Heart left ventricle (tissue), 16 donors: Measurements from ENCODE around the gene IVD. TPM values are rescaled to one million over a fixed set of nuclear protein-coding genes. Genes with fewer than 3 reads are reported as not detected.
A peak's percentile ranks its signal among the peaks of the same experiment; 100 is the strongest.

Experiments used
- ATAC-seq, 4 donors: fragments of 200-7000 bp; cut with Tn5 transposase; one replicate each; pipeline ENCODE4 v1.9.1; 2020 to 2022; ENCODE audit warnings: moderate library complexity in 4 of 4, mild to moderate bottlenecking in 3 of 4, moderate number of reproducible peaks in 1 of 4
- DNase-seq, 5 donors: peaks; one replicate each; pipeline ENCODE4 v3.0.0-alpha.2; 2020
- H3K27ac ChIP-seq, 12 donors: fragments of 200-600 bp; sonication (generic) in 4 of 12; one replicate each; pipeline versions ENCODE4 v1.5.0 to v1.8.0; 2016 to 2022; ENCODE audit warnings: mild to moderate bottlenecking in 2 of 12
- H3K27me3 ChIP-seq, 9 donors: fragments of 200-600 bp; sonication (generic) in 2 of 9; one replicate each; pipeline versions ENCODE4 v1.5.1 to v1.8.0; 2016 to 2022; ENCODE audit warnings: mild to moderate bottlenecking in 3 of 9
- H3K36me3 ChIP-seq, 9 donors: fragments of 200-600 bp; sonication (generic) in 2 of 9; one replicate each; pipeline versions ENCODE4 v1.5.0 to v1.8.0; 2018 to 2022; ENCODE audit warnings: mild to moderate bottlenecking in 2 of 9
- H3K4me1 ChIP-seq, 12 donors: fragments of 200-600 bp; sonication (generic) in 4 of 12; one replicate each; pipeline versions ENCODE4 v1.5.0 to v1.8.0; 2016 to 2022; ENCODE audit warnings: mild to moderate bottlenecking in 3 of 12
- H3K4me3 ChIP-seq, 12 donors: fragments of 200-600 bp; sonication (generic) in 4 of 12; one replicate each; pipeline versions ENCODE4 v1.5.0 to v1.8.0; 2017 to 2022; ENCODE audit warnings: mild to moderate bottlenecking in 9 of 12, moderate library complexity in 4 of 12
- H3K9me3 ChIP-seq, 12 donors: fragments of 200-600 bp; sonication (generic) in 4 of 12; one replicate each; pipeline versions ENCODE4 v1.5.0 to v1.8.0; 2016 to 2022; ENCODE audit warnings: mild to moderate bottlenecking in 1 of 12
- CTCF ChIP-seq, 12 donors: fragments of 200-600 bp; sonication (generic) in 4 of 12; IDR thresholded peaks; one replicate each; pipeline versions ENCODE4 v1.5.0 to v1.8.0; 2018 to 2022; ENCODE audit warnings: antibody characterized with exemption in 12 of 12, mild to moderate bottlenecking in 5 of 12
- POLR2A ChIP-seq, 2 donors: fragments of 450-650 bp; IDR thresholded peaks; one replicate each; pipeline ENCODE4 v1.6.1; 2017; ENCODE audit warnings: antibody characterized with exemption in 2 of 2, mild to moderate bottlenecking in 2 of 2, moderate library complexity in 2 of 2
- WGBS, 4 donors: extraction: QIAGEN DNeasy Blood & Tissue Kit in 2 of 4; methylation state at CpG; one replicate each; pipeline versions ENCODE4 v1.1.5 to v1.1.7; 2013 to 2018; 5-methylcytosine and 5-hydroxymethylcytosine counted together
- intact Hi-C, 10 donors: fragments of 100-400 bp; cut with DNase I; formaldehyde crosslinking; loops; one replicate each; pipeline versions ENCODE4 v1.11.1 to v1.14.2; 2022
- polyA plus RNA-seq, 2 donors: library from polyadenylated mRNA; stranded (reverse); fragments of 200-250 nt; gene quantifications; one replicate each; pipeline ENCODE4 v1.2.3, GENCODE V29; 2013
- total RNA-seq, 9 donors: library from RNA; depleted of rRNA in 2 of 9; stranded (reverse); fragments of >200 nt in 2 of 9; fragmentation: NEBNext Ultra II Directional in 3 of 9; extraction: Animal tissue kit (Norgen Biotek cat#: 25700) in 3 of 9; gene quantifications; one replicate each; pipeline versions ENCODE4 v1.1.0 to v1.2.4, GENCODE V29; 2016 to 2023
- donor health status: ischemic (EF 13 %, LVEDD 7.1; RV severe dilation, severe dysfunction).
- donor health status: healthy with polysubstance abuse.
- donor health status: DM: no; HTN: yes; CAD: no.
- donor health status: DM: no; HTN: no; CAD: no.
- donor health status: ischemic (EF 25% LVEDD 6.9; RV normal size, moderate dysfunction).
- donor health status: ischemic (EF 25% LVEDD 5.7; RV mildly dilated, moderate dysfunction).
- donor health status: healthy.
- donor health status: DM: yes; HTN: yes; CAD: no.
- donor health status: ischemic (EF 35%, LVEDD 5.7; RV mildly dilated, moderate dysfunction).
- donor health status: nonischemic (EF 11% LVEDD 7.7; RV severe dilation, severe dysfunction).
- donor health status: DM: yes; HTN: yes; CAD: no.
- donor health status: PGD.
- donor health status: ischemic (EF 29% LVEDD 5.4; RV normal size, mild dysfunction).
- donor health status: nonischemic (EF 23%, LVEDD 6.1; RV moderate dilation, normal function).

The IVD gene
- total and polyA plus RNA-seq, 11 donors: 52.9 to 130 (median 95.1) TPM

GRCh38 chr15:40410476-40410875 is 4.9 kb downstream of the IVD start:
- TF ChIP-seq CTCF (IDR thresholded peaks at IDR 0.05) (no peak), POLR2A (IDR thresholded peaks at IDR 0.05) (no peak)
- 94 to 97% (median 94%) methylated on average over 11 of the region's 11 CpGs for WGBS, 4 donors
- DNase-seq: no peak
- H3K4me3 ChIP-seq: no peak overlapping the region
- H3K9me3 ChIP-seq: no peaks in the 10 kb centered on the region
- peaks cover 0 to 81% (median 67%) of the 10 kb centered on the region in 9 donors for H3K36me3 ChIP-seq
- H3K27me3 ChIP-seq: no peaks in the 10 kb centered on the region
- H3K27ac ChIP-seq: no peak overlapping the region
- no peak for ATAC-seq
- H3K4me1 ChIP-seq: peaks cover 0 to 22% (median 11%) of the 10 kb centered on the region in 12 donors
- intact Hi-C loops: loop anchor here in 1 of 10 donors (10.0 kb wide), 1 partner anchor 46 kb away; no protein-coding TSS in a partner anchor

- ATAC-seq: peak in 1 of 4 donors; percentile 30
- H3K9me3 ChIP-seq: no peaks in the 10 kb centered on the region
- no peak for TF ChIP-seq POLR2A (IDR thresholded peaks at IDR 0.05)
- no peak for TF ChIP-seq CTCF (IDR thresholded peaks at IDR 0.05)
- H3K4me1 ChIP-seq: peaks cover 0 to 10% (median under 1%) of the 10 kb centered on the region in 12 donors
- 78 to 80% (median 79%) methylated on average over 7 of the region's 7 CpGs for WGBS, 4 donors
- intact Hi-C loops: loop anchor here in 1 of 10 donors (10.0 kb wide), 1 partner anchor 47 kb away; no protein-coding TSS in a partner anchor
- DNase-seq: no peak
- peaks cover 0 to 98% (median 82%) of the 10 kb centered on the region in 9 donors for H3K36me3 ChIP-seq
- no peaks in the 10 kb centered on the region for H3K27me3 ChIP-seq
- no peak overlapping the region for H3K4me3 ChIP-seq
- H3K27ac ChIP-seq: no peak overlapping the region
These were observed 6.6 kb downstream of the IVD start for GRCh38 chr15:40412095-40412759.

- H3K4me1 ChIP-seq: peaks cover 0 to 1% (median 0%) of the 10 kb centered on the region in 12 donors
- H3K36me3 ChIP-seq: peaks cover 0 to 100% (median 85%) of the 10 kb centered on the region in 9 donors
- TF ChIP-seq CTCF (IDR thresholded peaks at IDR 0.05) (no peak), POLR2A (IDR thresholded peaks at IDR 0.05) (no peak)
- no peaks in the 10 kb centered on the region for H3K27me3 ChIP-seq
- H3K4me3 ChIP-seq: no peak overlapping the region
- no peaks in the 10 kb centered on the region for H3K9me3 ChIP-seq
- no peak for ATAC-seq
- DNase-seq: no peak
- intact Hi-C loops: loop anchor here in 1 of 10 donors (10.0 kb wide), 1 partner anchor 48 kb away; no protein-coding TSS in a partner anchor
- 91 to 93% (median 92%) methylated on average over 9 of the region's 9 CpGs for WGBS, 4 donors
- no peak overlapping the region for H3K27ac ChIP-seq
These were observed 7.4 kb downstream of the IVD start for GRCh38 chr15:40413036-40413435.

GRCh38 chr15:40414816-40415215 is 9.2 kb downstream of the IVD start:
- no peak for ATAC-seq
- Histone ChIP-seq H3K36me3 (peaks cover 0 to 94% (median 81%) of the 10 kb centered on the region in 9 donors), H3K27me3 (no peaks in the 10 kb centered on the region), H3K4me1 (peaks cover 0 to under 1% (median 0%) of the 10 kb centered on the region in 12 donors), H3K27ac (no peak overlapping the region), H3K4me3 (no peak overlapping the region), H3K9me3 (no peaks in the 10 kb centered on the region)
- DNase-seq: no peak
- no peak for TF ChIP-seq CTCF (IDR thresholded peaks at IDR 0.05)
- TF ChIP-seq POLR2A (IDR thresholded peaks at IDR 0.05): no peak
- intact Hi-C loops: loop anchor here in 2 of 10 donors (5.0 to 10.0 kb wide), 2 partner anchors 43 to 50 kb away; no protein-coding TSS in a partner anchor
- WGBS, 4 donors: 65 to 90% (median 79%) methylated on average over 2 to 7 of the region's 7 CpGs
